Endothelial cell (in vitro differentiated cells): ENCODE data around the gene PACRGL. TPM values are rescaled to one million over a fixed set of nuclear protein-coding genes. Genes with fewer than 3 reads are reported as not detected.

ENCODE experiments used
- DNase-seq: peaks from one replicate; pipeline ENCODE4 v3.0.0; 2021; ENCODE audit warnings: low spot score
- H3K27ac Mint-ChIP-seq: one replicate; pipeline ENCODE4 v1.8.0; 2021; ENCODE audit warnings: mixed read lengths, inconsistent platforms; ENCODE audit not compliant: unreplicated experiment
- H3K27me3 Mint-ChIP-seq: one replicate; pipeline ENCODE4 v1.8.0; 2021; ENCODE audit warnings: mild to moderate bottlenecking, moderate library complexity, mixed read lengths, inconsistent platforms; ENCODE audit not compliant: unreplicated experiment
- H3K36me3 Mint-ChIP-seq: one replicate; pipeline ENCODE4 v1.8.0; 2021; ENCODE audit warnings: mild to moderate bottlenecking, low read depth, mixed read lengths, inconsistent platforms; ENCODE audit not compliant: unreplicated experiment
- H3K4me1 Mint-ChIP-seq: one replicate; pipeline ENCODE4 v1.8.0; 2021; ENCODE audit warnings: mild to moderate bottlenecking, mixed read lengths, inconsistent platforms; ENCODE audit not compliant: unreplicated experiment
- H3K4me3 Mint-ChIP-seq: one replicate; pipeline ENCODE4 v1.8.0; 2021; ENCODE audit warnings: mild to moderate bottlenecking, mixed read lengths, inconsistent platforms; ENCODE audit not compliant: unreplicated experiment
- H3K9me3 Mint-ChIP-seq: one replicate; pipeline ENCODE4 v1.8.0; 2021; ENCODE audit warnings: mixed read lengths, inconsistent platforms; ENCODE audit not compliant: unreplicated experiment
- CTCF ChIP-seq: fragments of 200-600 bp; sonication (generic); IDR thresholded peaks from one replicate; pipeline ENCODE4 v1.5.0; 2021; ENCODE audit warnings: antibody characterized with exemption; ENCODE audit not compliant: unreplicated experiment
- total RNA-seq: library from RNA; stranded (reverse); fragmentation: NEBNext Ultra II Directional; extraction: Animal tissue kit (Norgen Biotek cat#: 25700); gene quantifications from one replicate; pipeline ENCODE4 v1.2.1, GENCODE V29; 2021; ENCODE audit not compliant: unreplicated experiment

The PACRGL gene
- total RNA-seq, 1 donor from 2014 or later = 9.2 TPM

GRCh38 chr4:20683766-20684165 is 16.5 kb upstream of the PACRGL start:
- Mint-ChIP-seq H3K9me3 (no peaks in the 10 kb centered on the region), H3K36me3 (no peaks in the 10 kb centered on the region), H3K4me3 (no peak overlapping the region)

GRCh38 chr4:20684852-20685763 is 15.2 kb upstream of the PACRGL start:
- no peaks in the 10 kb centered on the region for H3K36me3 Mint-ChIP-seq
- H3K27me3 Mint-ChIP-seq = no peaks in the 10 kb centered on the region
- no peaks in the 10 kb centered on the region for H3K9me3 Mint-ChIP-seq
- no peak for DNase-seq
- H3K4me3 Mint-ChIP-seq = no peak overlapping the region
- no peaks in the 10 kb centered on the region for H3K4me1 Mint-ChIP-seq
- H3K27ac Mint-ChIP-seq = no peak overlapping the region
- peak; percentile 86 for TF ChIP-seq CTCF

More at GRCh38 chr4:20683766-20684165, 16.5 kb upstream of the PACRGL start:
- no peak overlapping the region for H3K27ac Mint-ChIP-seq
- H3K27me3 Mint-ChIP-seq = no peaks in the 10 kb centered on the region
- DNase-seq = no peak
- no peaks in the 10 kb centered on the region for H3K4me1 Mint-ChIP-seq
- TF ChIP-seq CTCF = no peak

GRCh38 chr4:20687864-20688263 is 12.4 kb upstream of the PACRGL start:
- Mint-ChIP-seq H3K36me3 (no peaks in the 10 kb centered on the region), H3K27me3 (no peaks in the 10 kb centered on the region), H3K27ac (no peak overlapping the region), H3K4me1 (no peaks in the 10 kb centered on the region), H3K9me3 (no peaks in the 10 kb centered on the region), H3K4me3 (no peak overlapping the region)
- no peak for DNase-seq
- TF ChIP-seq CTCF = no peak

- H3K4me3 Mint-ChIP-seq = no peak overlapping the region
- H3K27ac Mint-ChIP-seq = no peak overlapping the region
- no peaks in the 10 kb centered on the region for H3K27me3 Mint-ChIP-seq
- DNase-seq = no peak
- no peaks in the 10 kb centered on the region for H3K36me3 Mint-ChIP-seq
- H3K9me3 Mint-ChIP-seq = no peaks in the 10 kb centered on the region
- H3K4me1 Mint-ChIP-seq = peaks cover 6% of the 10 kb centered on the region
- TF ChIP-seq CTCF = no peak
These were observed 3.4 kb upstream of the PACRGL start for GRCh38 chr4:20696815-20697214.

GRCh38 chr4:20698382-20698781 is 1.9 kb upstream of the PACRGL start:
- no peaks in the 10 kb centered on the region for H3K27me3 Mint-ChIP-seq

More at GRCh38 chr4:20698382-20698781, 1.9 kb upstream of the PACRGL start:
- no peak for DNase-seq
- peaks cover 6% of the 10 kb centered on the region for H3K4me1 Mint-ChIP-seq
- H3K36me3 Mint-ChIP-seq = no peaks in the 10 kb centered on the region
- no peak overlapping the region for H3K27ac Mint-ChIP-seq
- no peak for TF ChIP-seq CTCF
- no peak overlapping the region for H3K4me3 Mint-ChIP-seq
- no peaks in the 10 kb centered on the region for H3K9me3 Mint-ChIP-seq
